ENCODE data around the gene AP1G2.

AP1G2 gene

DNA sequence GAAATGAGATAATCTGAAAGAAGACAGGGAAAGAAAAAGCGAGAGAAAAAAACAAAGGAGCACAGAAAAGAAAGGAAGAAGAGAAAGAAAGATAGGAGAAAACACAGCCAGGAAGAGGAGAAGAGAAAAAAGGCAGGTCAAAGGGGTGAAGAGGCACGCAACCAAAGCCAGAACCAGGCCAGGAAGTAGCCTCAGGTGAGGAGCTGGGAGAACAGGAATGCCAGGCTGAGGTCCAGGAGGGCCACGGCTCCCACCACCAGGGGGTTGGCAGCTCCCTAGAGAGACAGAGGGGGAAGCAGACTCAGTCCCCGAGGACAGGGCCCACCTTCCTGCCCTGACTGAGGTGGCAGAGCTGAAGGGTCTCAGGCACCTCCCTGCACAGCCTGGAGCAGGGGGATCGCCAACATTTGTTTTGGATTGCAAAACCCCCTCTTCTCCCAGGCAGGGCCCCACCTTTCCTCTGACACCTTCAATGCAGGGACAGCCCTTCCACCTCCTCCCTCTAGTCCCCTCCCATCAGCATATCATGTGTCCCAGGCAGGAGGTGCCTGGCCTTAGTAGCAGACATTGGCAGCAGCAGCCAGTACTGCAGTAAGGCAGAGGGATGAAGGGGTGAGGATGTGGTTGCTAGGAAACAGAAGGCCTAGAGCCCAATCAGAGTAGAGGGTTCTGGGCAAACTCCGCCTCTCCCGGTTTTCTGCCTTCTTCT, 2.0 kb upstream of the AP1G2 start:
- DNase-seq, result peak; percentile 22

DNA sequence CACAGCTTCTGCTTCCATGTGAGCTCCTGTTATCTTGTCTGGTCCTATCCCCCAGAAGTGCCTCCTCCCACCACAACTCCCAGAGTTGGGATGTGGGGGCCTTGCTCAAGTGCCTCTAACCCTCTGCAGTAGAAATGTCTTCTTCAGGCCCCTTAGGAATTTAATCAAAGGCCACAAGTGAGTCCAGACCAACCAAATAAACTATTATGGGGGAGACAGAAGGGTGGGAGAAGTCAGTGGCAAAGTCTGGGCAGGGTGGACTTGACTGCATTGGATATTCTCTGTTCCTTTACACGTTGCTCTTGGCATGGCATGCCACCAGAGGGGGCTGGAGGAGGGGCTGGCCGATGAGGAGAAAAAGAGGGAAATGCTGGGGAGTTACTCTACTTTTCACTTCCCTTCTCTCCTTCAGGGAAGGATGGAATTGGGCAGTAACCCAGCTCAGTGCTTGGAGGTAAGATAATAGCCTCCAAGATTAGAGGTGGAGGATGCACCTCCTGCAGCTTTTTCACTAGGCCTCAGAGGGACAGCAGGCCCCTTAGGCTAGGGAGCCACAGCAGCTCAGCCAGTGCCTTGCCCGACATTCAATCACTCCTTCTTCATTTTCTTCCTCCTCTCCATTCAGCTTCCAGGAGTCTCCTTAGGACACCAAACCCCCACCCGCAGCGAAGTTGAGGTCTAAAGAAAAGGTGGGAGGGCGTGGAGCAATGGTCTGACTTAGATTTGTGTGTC, 1.2 kb upstream of the AP1G2 start:
- no peak for DNase-seq

DNA sequence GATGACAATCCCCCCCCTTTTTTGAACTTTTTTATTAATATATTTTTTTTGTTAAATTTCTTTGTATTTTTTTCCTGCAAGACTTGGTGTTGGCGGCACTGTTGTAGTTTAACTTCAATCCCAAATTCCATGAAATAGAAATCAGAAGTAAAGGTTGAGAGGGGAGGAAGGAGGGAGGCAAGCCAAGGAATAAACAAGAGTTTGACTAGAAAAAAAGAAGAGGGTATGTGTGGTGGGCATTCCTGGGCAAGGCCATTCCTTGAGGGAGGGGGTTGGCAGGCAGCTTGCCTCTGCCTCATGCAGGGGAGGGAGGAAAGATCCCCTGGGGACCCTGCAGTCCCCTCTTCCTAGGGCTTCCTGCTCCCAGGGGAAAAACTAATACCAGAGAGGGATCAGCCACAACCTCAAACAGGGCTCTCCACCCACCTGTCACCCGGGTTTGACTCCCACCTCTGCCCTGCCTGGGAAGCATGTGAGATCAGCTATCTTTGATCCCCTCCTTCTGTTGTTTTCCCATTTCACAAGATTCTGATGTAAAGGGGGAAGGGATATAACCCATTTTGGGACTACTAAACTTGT, 519 bp upstream of the AP1G2 start:
- no peak for DNase-seq

DNA sequence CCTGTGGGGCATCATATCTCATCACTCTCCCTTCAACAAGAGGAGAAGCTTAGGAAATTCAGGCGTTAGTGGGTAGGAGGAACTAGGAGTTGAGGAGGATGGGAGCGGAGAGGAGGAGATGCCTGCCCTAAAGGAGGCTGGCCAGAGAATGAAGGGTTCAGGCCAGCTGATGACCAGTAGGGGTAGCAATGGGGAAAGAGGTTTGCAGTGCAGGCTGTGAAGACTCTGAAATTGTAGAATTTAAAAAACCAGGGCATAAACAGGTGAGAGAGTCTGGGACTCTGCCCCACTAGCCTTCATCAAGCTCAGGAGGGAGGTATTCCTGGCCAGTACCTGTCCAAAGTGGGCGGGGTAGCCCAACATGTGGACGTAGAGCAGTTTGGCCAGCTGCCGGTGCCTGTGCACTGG, 809 bp downstream of the AP1G2 start:
- DNase-seq, result no peak

DNA sequence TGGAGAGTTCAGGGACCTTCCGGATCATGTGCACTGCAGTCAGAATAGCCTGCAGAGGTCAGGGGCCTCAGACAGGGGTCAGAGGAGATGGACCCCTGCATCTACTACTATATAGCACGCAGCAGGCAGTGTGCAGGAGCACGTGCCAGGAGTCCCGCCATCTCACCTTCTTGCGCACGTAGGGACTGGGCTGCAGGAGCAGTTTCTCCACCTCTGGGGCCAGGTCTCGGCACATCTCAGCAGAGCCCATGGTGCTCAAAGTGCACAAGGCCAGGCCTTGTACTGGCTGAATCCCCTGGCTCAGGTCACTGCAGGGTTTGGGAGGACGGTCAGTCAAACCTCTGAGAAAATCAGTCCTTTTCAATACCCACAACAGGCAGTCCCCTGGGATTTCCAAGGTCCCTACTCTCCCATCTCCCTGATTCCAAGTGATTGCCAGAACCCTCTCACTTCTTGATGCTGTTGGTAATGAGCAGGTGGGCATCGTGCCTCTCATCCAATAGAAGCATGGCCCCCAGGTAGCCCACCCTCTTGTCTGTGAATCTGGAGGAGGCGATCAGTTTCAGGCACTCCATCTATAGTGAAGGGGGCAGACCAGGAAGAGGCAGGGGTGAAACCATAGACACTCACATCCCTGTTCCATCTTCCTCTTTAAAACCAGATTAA, 1.3 kb downstream of the AP1G2 start:
- DNase-seq, result no peak

DNA sequence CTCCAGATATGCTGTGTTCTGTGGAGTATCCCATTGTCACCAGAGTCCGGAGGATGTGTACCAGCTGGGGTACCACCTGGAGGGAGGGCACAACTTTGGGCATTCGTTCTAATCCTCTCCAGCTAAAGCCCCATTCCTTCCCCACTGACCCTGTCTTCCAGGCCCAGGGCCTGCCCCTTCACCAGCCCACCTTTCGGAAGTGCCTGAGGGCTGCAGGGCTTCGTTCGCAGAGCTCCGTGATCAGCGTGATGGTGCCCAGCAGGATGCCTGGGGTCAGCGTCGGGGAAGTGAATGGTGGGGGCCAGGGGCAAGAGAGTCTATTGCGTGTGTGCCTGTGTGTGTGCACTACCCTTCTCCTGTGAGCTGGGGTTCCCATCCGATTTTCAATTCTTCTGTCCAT, 2.0 kb downstream of the AP1G2 start:
- no peak for DNase-seq

DNA sequence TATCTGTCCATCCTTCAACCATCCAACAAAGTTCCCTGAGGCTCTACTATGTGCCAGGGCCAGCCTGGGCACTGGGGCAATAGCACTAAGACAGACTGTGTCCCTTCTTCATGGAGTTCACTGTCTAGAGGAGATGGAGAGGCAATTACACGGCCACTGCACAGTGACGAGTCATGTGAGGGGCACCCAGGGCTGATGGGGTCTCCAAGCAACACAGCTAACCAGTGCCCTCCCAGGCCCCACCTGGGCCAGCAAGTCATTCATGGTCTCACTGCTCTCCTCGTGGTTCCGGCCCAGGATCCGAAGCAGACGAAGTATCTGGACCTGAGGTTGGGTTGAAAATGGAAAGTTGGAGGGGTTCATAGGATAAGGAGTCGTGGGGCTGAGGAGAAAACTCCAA, 2.7 kb downstream of the AP1G2 start:
- DNase-seq, result no peak

DNA sequence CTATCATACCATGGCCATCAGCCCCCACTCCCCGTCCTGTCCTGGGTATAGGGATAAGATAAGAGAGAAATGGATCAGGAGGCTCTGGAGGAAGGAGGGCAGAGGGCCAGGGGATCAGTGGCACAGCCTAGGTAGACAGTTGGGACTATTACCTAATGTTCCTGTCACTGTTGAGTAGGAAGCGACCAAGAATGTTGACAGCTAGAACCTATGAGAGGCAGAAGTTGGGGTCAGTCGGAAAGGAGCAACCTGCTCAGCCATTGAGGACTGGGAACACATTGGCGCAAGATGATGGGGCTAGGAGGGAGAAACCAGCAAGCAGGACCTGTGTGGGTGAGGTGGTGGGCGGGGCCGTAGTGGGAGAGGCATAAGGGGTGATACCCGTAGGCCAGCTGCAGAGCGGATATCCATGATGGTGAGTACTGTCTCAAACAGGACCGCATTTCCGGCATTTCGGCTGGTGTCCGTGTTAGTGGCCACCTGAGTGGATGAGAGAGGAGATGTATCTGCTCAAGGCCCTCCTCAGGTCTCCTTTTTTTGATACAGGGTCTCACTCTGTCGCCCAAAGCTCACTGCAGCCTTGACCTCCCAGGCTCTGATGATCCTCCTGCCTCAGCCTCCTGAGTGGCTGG, 3.3 kb downstream of the AP1G2 start:
- DNase-seq, result no peak

DNA sequence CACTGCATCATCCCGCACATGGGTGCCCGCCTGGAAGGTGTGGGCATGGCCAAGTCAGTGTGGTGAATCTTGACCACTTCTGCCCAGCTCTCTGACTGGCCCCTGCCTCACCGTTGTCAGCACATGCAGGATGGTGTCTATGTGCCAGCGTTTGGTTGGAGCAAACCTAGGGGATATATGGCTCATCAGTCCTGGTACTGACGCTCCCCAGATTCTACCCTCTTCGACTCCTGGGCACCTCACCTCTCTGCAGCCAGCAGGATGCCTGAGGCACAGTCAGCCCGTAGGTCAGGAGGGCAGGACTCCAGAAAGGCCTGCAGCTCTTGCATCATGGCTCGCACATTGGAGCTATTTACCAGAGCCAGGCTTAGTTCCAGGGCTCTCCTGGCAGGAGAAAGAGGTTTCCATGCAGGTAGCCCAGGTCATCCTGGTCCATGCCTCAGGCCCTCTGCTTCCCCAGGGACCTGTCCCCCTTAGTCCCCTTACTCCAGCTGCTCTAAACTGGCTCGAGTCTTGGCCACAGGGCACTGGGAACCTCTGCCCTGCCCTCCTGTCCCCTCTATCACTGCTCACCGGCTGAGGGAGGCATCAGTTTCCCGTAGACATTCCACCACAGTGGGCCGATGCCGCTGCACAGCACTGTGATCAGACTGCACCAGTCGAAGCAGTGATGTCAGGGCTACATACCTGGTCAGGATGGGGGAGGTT, 4.0 kb downstream of the AP1G2 start:
- DNase-seq, result no peak

DNA sequence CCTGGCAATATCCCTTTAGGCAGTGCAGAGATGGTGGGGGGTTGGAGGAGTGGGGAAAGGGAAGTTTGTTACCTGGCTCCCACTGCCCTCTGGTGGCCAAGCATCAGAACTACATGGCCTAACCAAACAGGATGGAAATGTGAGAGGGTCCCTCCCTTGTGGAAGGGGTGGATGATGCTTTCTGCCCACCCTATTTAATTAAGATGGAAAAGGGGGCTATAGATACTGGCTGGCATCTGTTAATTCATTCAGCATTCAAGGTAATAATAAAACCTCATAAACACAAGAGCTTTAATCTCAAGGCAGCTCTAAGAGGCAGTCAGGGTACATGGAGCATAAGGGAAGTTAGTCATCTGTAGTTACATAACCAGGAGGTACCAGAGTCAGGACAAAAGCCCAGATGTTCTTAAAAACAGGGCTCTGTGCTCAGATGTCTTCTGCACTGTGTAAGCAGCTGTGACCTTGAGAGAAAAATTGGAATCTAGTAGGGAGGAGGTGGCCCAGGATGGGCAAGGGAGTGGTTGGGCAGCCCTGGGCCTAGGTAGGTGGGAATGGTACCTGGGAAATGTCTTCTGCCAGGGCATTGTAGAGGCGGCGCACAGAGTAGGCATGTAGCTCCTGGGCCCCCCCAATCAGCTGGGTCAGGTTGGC, 4.6 kb downstream of the AP1G2 start:
- DNase-seq, result peak; percentile 69

DNA sequence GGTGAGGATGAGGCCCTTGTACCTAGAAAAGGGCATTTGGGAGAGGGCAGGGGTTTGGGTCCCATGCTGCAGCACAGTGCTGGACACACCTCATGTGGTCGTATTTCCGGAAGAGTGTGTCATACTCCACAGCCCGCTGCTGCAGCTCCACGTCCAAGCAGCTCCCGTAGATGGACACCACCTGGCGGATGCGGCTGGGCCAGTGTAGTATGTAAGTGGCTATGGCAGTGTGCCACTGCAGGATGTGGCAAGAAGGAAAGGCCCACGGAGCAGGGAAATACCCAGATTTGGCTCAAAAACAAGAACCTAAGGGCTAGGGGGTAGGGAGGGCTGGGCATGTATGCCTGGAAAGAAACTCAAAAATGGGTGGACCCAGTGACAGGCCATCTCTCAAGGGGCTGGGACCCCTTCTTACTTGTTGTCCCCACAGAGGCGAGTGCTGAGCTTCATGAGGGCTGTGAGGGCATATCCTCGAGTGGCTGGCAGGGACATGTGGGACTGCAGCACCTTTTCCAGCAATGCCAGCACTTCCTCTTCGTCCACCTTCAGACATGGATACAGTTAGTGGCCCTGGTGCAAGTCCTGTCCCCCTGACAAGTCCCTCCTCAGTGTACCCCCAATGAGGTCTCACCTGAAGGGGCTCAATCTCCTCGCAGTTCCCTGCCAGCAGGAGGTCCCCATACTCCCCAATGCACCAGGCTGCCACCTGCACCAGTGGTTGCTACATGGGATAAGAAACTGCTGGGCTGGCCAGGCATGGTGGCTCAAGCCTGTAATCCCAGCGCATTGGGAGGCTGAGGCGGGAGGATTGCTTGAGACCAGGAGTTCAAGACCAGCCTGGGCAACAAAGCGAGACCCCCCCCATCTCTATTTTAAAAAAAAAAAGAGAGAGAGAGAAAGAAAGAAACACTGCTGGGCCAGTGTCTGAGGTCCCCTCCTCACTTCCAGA, 5.4 kb downstream of the AP1G2 start:
- no peak for DNase-seq

DNA sequence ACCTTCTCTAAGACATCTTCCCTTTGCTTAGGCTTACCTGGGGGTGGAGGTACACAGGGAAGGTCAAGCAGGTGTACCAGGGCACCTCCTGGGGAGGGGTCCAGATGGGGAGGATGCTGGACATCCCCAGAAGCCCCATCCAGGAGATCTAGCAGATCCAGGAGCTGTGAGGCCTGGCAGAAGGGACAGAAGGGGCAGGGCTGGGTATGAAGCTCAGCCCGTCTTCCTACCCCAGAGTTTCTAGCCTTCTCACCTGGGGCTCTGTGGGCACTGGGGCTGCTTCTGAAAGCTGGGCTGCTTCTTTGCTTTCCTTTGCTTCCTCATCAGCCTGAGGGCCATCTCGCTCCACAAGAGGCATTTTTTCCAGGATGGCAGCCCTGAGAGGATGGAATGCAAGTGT, 6.3 kb downstream of the AP1G2 start:
- DNase-seq, result no peak

DNA sequence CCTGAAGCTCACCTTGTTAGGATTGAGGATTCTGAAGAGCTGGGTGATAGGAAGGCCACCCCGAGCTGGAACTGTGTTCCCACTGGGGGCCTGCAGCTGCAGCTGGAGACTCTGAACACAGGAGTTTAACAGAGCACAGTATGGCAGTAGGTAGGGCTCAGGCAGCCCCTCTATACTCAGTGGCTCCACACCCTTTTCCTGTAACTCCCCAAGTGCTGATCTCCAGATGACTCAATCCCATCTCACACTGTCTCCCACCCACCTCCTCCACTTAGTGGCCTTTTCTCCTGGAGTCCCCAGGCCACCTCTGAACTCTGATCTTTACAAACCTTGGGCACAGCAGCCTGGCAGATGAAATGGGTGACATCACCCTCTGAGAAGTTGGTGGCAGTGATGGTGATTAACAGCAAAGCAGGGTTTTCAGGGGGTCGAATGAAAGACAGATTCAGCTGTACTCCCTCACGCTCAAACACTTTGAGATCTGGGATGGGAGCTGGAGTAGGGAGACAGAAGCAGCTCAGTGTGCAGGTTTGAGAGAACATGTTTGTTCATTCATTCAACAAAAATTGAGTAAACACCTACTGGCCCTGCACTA, 7.6 kb downstream of the AP1G2 start:
- DNase-seq, result no peak

DNA sequence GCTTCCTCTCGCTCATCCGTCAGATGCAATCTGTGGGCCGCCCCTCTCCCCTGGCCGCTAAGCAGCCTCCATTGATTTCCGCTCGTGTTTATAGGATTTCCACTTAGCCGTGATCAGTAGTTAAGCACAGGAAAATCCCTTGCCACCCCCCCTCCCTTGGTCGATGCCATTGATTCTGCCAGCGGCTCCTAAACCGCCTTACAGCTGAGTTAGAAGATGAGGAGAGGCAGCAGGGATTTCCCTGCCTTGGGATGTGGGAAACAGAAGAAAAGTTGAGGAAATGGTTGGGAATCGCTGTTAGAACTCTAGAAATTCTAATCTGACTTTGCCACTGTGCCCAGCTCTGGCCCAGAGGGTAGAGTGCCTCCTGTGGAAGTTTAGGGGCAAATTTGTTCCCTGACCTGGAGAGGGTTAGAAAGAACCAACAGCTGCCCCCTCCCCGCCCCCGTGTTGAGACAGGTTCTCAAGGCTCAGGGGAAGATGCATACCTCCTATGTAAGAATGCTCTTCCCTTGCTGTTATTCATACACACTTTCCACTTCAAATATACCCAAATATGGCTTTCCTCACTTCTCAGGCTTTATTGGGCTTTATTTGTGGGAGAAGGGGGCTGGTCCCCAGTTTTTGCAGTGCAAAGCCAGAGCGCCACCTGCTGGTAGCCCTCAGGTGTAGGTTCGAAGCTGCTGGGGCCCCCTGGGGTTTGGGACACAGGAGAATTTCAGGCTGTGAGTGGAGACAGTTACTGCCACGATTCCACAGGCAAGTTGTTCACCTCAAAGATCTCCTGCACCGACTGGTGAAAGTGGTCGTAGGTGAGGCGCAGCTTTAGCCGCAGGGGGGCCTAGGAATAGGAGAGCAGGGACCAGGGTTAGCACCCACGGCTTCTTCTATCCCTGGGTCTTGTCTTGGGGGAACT, 8.3 kb downstream of the AP1G2 start:
- DNase-seq, result peak; percentile 64

DNA sequence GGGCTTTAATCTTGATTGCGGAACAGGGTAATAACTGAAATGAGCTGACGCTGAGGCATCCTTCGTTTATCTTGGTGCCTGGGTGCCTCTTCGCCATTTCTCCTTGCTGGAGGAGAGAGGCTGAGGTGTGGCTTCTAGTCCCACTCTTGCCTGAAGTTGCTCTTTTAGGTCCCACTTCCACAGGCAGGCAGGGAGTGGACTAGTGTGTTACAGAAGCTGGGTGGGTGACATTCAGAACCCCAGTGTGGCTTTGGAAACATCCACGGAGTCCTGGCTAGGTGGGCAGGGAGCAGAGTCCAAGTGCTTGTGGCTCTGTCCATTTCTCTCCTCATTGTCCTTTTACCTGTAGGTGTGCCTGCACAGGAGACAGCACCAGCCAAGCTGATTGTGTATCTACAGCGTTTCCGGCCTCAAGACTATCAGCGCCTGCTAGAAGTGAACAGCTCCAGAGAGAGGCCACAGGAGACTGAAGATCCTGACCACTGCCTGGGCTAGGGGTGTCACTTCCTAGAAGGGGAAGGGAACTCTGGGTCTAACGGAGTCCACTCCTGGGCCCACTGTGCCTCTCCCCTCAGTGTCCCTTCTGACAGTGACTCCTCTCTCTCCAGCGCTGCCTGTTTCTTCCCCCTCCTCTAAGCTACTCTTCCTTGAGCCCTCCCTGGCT, 9.1 kb downstream of the AP1G2 start:
- DNase-seq, result no peak

DNA sequence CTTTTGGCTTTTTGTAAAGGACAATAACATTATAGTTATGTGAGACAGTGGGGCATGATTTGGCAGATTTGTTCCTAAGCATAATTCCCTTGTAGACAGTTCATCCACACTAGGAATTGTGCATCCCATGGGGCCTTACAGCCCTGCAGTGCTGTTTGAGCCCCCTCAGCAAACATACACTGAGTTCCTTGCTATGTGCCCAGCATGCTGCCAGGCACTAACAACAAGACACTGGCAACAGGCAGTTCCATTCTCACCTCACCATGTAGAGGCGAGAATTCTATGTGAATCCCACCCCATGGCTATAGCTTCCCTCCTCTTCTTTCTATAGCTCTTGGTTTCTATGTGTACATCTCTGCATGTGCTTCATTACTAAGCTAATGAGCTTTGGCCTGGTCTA, 9.6 kb downstream of the AP1G2 start:
- no peak for DNase-seq

DNA sequence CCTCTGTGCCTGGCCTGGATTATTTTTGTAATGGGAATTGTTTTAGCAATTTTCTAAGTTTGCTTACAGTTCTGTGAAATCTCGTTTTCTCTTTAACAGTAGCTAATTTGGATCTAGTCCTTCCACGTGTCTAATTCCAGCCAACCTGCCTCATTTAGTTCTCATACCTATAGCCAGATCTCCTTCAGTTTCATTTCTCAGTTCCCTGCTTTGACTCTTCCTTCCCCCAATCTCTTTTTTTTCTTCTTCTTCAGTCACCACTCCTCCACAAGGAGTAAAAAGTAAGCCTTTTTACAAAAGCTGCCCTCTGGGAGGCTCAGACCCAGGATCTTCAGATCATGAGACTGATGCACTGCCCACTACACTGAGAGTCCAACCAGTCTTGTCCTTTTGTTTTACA, 10.1 kb downstream of the AP1G2 start:
- DNase-seq, result no peak

DNA sequence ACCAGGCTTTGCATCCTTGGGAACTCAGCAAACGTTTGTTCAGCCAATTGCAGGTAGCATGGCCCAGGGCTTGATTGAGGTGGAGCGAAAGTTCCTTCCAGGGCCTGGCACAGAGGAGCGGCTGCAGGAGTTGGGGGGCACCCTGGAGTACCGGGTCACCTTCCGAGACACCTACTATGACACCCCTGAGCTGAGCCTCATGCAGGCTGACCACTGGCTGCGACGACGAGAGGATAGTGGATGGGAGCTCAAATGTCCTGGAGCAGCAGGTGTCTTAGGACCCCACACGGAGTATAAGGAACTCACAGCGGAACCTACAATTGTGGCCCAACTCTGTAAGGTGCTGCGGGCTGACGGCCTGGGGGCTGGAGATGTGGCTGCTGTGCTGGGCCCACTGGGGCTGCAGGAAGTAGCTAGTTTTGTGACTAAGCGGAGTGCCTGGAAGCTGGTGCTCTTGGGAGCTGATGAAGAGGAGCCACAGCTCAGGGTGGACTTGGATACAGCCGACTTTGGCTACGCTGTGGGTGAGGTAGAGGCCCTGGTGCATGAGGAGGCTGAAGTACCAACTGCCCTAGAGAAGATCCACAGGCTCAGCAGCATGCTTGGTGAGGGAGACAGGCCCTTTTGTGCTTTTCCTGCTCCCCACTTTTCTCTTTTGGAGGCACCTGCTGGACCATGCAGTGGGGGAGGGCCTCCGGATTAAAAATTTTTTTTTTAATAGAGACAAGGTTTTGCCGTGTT, 10.7 kb downstream of the AP1G2 start:
- DNase-seq, result no peak

Measured in NCI-H1092 (cell line).